ENCODE data around the gene CNTNAP2.
A peak's percentile ranks its signal among the peaks of the same experiment; 100 is the strongest.
"Not testable (repeated sequence)": the region's sequence is repeated elsewhere in the genome, so short reads cannot be mapped to it uniquely, and the experiment has no call there.

Gene CNTNAP2

DNA sequence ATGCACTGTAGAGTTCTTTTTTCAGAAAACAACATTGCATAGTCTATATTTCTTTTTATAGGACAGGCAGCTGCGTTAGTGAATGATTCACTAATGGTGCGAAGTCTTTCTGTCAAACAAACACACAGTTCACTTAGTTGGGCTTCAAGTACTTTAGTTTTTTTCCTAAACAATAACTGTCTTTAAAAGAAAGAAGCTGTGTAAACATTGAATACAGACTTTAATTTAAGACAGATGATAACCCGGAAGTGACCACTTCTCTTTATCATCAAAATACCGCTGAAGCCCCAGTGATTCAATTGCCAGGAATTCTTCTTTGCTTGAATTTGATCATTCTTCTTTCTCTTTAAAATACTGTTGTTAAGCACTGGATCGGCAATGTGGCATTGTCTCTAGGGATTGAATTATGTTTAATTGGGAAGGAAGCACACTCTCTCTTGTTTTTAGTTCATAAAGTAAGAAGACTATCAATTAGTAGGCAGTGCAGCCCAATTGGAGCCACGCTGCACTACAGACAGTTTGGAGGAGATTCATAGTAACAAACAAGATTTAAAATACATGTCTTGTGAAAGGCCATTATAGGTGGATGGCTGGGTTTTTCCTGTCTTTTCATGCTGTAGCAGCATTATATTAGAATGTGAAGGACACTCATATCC, 30.4 kb downstream of the CNTNAP2 start:
- no peak for DNase-seq (ENCODE audit: low read depth, low spot score)

DNA sequence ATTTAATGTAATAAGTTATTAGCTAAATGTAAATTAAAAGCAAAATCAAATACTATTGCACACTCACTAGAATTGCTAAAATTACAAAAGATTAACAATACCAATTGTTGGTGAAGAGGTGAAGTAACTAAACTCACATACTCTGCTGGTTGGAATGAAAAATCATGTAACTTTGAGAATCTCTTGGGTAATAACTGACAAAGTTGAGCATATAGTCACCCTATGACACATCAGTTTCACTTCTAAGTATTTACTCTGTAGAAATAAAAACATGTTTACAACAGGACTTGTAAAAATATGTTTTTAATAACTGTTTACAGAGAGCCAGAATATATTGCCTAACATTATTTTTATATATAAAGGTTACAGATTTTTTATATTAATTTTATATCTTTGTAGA, 33.6 kb downstream of the CNTNAP2 start:
- DNase-seq (ENCODE audit: low read depth, low spot score) = no peak

DNA sequence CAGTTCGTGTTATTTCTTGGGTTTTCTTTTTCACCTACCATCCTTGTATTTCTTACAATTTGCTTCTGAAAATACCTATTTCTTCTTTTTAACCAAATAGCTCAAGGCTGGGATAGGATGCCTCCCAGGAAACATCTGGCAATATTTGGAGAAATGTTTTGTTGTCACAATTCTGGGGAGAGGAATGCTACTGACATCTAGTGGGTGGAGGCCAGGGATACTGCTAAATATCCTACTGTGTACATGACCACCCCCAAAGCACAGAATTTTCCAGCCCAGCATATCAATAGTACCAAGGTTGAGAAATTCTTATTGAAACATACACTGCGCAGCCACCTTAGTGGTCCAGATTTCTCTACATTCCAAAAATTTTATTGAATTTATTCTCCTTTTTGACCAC, 55.5 kb downstream of the CNTNAP2 start:
- no peak for DNase-seq (ENCODE audit: low read depth, low spot score)

DNA sequence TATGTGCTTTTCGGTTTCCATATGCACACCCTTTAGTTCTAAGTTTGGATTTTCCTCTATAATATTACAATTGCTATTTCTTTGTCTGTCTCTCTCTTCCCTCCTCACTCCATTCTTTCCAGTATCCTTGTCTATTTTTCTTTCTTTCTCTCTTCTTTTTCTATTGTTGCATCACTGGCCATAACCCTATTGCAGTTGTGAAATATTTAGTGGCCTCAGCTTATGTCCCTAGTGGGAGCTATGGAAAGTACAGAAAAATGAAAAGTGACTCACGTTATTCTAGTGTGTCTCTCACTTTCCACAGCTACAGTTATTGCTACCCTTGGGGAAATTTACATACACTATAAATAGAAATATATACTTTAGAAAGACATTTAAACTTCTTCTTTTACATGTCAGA, 59.1 kb downstream of the CNTNAP2 start:
- no peak for DNase-seq (ENCODE audit: low read depth, low spot score)

DNA sequence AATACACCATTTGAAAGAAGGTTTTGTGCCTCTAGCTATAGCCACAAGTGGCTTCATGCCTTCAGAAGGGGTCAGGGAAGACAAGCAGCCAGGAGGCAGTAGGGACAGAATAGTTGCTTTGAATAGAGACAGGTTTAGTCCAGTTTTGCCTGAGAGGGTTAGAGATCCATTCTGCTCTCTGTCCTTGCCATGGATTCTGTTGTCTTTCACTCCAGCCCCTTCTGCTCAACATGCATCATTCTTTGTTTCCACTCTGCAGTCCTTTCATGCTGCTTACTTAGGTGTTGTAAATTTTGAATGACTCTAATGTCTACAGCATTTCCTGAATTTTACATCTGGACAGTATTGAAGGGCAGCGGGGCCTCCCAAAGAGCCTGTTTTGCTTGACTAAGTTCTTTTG, 60.3 kb downstream of the CNTNAP2 start:
- no peak for DNase-seq (ENCODE audit: low read depth, low spot score)

DNA sequence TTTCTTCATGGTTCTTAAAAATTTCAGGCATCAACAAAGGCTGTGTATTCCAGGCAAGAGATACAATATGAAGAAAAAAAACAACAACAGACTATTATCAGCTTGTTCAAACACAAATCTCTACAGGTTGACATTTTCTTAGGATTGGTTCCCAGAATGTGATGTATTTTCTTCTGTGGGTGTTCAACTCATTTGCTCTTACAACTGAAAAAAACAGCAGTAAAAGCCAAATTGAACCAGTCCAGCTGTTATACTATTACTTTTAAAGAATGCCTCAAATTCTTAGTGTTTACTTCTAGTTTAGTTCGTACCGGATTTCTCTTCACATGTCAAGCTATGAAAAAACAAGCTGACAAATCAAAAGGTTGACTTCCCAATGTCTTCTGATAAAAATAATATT, 60.7 kb downstream of the CNTNAP2 start:
- DNase-seq (ENCODE audit: low read depth, low spot score) = no peak

DNA sequence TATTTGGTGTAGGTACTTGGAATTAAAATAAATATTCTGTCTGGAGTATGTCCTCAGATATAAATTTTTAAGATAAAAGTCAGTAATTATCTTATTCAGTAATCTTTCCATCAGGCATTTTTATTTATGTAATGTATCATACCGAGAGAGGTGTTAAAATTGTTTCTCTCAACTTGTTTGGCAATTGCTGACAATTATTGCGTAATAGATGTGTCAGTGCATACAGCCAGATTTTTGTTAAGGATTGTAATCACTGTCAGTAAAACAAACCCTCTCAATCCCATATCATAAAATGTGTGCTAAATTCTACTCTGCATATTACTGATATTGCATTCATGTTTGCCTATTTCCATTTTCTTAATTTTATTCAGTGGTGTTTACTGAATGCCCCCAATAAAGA, 69.2 kb downstream of the CNTNAP2 start:
- DNase-seq (ENCODE audit: low read depth, low spot score) = no peak

DNA sequence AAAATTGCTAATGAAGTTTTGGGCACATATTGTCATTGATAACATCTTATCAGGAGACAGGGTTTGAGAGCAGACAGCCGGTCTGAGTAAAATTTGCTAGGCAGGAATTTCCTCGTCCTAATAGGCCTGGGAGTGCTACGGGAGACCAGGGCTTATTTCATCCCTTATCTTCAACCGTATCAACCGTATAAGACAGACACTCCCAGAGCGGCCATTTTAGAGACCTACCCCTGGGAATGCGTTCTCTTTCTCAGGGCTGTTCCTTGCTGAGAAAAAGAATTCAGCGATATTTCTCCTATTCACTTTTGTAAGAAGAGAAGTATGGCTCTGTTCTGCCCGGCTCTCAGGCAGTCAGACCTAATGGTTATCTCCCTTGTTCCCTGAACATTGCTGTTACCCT, 74.8 kb downstream of the CNTNAP2 start:
- DNase-seq (ENCODE audit: low read depth, low spot score) = not testable (repeated sequence)

DNA sequence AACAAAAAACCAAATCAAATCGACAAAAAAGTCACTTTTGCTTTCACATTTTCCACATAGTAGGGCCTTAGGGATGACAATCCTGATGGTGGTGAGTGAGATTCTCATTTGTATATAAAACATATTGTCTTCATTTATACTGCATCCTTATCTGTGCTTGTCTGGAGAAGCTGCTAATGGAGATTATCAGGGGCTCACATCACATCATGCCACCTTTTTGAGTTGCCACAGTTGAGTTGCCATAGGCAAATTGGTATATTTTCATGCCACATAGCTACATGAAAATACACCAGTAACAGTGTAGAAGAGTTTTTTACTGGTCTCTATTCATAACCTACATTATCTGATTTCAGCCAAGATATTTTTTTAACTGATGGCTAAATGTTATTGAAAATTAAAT, 85.3 kb downstream of the CNTNAP2 start:
- no peak for DNase-seq (ENCODE audit: low read depth, low spot score)

DNA sequence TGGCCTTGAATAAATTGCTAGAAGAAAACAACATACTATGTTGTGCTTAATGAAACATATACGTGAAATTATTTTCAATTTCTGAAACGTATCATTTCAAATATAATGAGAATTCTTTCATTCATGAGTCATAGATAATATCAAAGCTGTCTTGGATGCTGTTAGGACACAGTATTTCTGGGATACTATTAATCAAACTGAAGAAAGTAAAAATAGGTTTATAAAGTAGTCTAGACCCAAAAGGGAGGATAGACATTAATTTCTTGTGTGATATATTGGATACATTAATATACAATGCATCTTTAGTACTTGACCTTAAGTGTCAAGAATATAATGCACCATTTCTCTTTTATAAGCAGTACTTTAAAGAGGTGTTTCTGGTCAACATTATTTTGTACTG, 89.7 kb downstream of the CNTNAP2 start:
- DNase-seq (ENCODE audit: low read depth, low spot score) = no peak

DNA sequence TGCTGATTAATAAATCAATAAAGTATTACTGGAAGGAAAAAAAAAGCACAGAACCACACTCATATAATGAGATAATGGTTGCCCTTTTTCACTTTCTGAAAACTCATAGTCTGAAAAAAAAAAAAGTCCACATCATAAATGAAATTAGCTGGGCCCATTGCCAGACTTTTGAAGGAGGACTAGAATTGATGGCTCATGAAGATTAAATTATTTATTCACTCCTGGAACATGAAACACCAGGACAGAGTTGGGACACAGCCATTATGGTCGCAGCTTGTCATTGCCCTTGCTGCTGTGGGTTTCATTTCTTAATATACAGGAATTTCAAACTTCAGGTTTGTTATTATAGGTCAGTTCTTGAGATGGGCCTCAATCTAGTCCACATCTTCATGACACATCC, 91.9 kb downstream of the CNTNAP2 start:
- no peak for DNase-seq (ENCODE audit: low read depth, low spot score)

DNA sequence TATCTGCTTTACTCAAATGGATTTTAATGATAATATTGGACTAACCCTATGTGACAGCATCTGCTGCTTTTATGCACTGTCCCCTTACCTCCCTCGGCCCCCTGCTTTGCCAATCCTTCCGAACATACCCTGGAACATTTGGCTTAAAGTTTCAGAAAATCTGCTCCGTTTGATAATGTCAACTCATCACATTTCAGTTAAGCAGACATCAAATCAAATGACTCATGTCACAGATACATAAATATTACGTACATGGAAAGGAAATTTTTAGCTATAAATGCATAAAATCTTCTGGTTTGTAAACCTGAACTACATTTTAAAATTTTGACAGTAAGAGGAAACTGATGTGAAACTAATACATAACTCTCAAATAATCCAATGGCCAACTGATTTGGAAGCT, 98.2 kb downstream of the CNTNAP2 start:
- DNase-seq (ENCODE audit: low read depth, low spot score) = no peak

DNA sequence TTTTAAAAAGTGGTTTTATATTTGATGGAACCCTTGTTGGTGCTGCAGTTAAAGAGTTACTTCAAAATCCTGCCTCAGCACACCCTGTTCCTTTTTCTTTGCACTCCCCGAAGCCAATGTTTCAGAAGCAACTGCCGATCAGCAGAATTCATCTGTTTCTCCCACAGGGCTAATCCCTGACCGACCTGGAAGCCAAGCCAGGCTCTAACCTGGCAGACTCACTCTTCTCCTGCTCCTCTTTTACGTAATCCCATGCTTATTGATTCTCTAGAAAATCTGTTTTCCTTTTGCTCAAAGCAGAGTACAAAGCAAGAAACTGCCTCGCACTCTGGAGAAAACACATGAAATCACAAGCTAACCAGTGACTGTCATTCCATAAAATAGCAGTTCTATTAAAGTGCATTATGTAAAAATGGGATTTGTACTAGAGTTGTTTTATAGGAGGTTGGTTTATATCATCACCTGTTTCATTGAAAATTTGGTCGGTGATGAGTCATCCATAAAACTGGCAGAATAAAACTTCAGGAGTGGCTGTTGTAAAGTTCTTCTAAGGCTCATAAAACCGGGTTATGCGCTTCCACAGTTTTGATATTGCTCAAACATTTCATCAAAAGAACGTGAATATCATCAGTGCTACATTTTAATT, 99.9 kb downstream of the CNTNAP2 start:
- DNase-seq (ENCODE audit: low read depth, low spot score) = no peak

DNA sequence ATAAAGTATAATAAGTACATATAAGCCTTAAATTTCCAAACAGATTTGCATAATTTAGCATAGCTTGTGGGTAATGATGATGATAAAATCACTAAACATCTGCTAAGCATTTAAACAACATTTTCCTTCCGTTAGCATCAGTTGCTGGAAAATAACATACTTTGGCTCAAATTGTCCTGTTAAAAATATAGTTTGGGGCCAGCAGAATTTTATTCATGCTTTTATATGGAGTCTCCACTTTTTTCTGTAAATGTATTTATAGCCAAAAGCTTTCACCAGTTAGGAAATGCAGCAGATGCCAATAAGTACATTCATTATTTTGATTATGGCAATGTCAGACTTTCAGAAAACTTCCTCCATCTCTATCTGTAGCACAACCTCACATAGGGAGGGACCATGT, 107.2 kb downstream of the CNTNAP2 start:
- DNase-seq (ENCODE audit: low read depth, low spot score) = no peak

DNA sequence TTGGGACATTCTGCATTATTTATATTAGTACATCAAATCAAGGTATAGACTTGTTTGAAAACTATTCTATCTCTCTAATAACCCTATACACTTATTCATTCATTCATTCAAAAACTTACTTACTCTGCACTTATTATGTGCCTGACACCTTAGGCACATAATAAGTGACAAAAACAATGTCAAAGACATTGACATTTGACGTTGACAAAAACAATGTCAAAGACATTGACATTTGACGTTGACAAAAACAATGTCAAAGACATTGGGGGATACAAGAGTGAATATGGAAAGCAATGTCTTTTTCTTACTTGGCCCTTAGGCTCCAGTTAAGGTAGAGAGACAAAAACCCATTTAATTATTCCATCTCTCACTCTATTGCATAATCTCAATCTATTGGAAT, 116.0 kb downstream of the CNTNAP2 start:
- DNase-seq (ENCODE audit: low read depth, low spot score) = no peak

DNA sequence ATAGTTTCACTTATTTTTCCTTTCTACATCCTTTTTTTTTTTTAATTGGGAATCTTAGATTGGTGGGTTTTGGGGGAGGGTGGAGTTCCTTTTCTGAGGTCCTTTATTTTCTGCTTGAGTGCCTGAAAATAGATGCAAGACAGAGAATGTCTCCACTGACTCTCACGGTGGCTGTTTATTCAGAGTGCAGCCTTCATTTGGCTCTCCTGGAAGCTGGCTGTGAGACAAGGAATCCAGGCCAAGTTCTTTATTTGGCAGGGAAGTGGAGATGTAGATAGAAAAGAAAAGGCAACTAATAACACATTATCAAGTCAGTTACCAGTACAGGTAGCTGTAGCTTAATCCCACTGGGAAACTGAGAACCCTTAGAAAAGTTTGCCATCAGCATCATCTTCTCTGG, 118.6 kb downstream of the CNTNAP2 start:
- no peak for DNase-seq (ENCODE audit: low read depth, low spot score)

DNA sequence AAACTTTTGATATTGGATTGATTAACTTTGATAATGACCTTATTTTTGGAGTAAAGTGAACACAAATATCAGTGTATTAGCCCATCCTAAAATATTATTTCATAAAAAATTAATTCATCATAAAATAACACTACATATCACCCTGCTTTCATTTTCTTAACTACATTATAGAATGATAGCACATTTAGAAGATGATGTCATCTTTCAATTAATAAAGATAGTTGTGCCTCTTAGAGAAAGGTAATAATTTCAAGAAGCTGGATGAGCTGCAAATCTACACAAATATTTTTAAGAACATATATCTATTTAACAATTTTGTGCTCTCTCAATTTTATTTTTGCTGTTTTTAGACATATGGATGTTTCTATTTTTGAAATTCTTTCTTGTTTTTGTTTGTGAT, 126.1 kb downstream of the CNTNAP2 start:
- DNase-seq (ENCODE audit: low read depth, low spot score) = no peak

DNA sequence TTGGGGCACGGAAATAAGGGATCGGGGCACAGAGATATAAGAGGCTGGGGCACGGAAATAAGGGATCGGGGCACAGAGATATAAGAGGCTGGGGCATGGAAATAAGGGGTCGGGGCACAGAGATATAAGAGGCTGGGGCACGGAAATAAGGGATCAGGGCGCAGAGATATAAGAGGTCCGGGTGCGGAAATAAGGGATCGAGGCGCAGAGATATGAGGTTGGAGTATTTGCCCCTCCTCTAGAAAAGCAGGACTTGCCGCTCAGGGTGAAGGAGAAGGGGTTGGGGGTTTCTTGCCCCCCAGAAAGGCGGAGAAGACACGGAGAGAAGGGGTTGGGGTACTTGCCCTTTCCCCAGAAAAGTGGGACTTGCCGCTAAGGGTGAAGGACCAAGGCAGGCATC, 131.4 kb downstream of the CNTNAP2 start:
- not testable (repeated sequence) for DNase-seq (ENCODE audit: low read depth, low spot score)

DNA sequence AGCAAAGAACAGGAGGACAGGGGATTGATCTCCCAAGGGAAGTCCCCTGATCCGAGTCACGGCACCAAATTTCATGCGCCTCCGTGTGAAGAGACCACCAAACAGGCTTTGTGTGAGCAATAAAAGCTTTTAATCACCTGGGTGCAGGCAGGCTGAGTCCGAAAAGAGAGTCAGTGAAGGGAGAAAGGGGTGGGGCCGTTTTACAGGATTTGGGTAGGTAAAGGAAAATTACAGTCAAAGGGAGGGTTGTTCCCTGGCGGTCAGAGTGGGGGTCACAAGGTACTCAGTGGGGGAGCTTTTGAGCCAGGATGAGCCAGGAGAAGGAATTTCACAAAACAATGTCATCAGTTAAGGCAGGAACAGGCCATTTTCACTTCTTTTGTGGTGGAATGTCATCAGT, 132.1 kb downstream of the CNTNAP2 start:
- peak; percentile 54 for DNase-seq (ENCODE audit: low read depth, low spot score)

DNA sequence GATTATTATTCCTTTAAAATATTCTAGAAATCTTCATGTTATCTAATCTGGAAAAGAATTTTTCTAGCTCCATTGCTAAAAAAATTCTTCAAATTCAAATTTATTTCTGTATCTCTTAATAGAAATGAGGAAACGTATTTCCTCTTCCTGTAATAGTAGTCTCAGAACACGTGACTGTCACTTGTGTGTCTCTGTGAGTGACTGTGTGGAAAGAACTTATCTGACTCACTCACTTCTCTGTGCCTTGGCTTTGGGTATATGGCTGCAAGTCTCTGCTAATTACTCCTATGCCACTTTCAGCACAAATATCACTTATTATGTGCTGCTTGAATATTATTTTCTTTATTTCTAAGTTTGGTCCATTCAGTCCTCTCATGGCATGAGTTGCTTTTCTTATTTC, 132.7 kb downstream of the CNTNAP2 start:
- DNase-seq (ENCODE audit: low read depth, low spot score) = no peak

DNA sequence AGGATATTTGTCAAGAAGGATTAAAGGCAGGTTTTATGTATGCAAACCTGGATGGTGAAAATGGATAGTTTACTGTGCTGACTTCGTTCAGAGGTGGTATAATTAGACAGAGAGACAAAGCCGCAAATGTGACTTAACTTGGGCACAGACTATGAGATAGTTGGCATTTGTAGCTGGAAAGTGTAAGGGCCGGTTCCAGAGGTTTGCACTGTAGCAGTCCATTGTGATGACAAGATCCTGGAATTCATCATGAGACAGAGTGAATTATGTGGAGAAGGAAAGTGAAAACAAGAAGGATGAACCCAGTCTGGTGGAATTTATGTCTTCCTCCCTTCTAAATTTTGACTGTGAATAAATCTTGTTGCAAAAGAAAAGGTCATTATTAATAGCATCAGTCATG, 139.0 kb downstream of the CNTNAP2 start:
- DNase-seq (ENCODE audit: low read depth, low spot score) = no peak

DNA sequence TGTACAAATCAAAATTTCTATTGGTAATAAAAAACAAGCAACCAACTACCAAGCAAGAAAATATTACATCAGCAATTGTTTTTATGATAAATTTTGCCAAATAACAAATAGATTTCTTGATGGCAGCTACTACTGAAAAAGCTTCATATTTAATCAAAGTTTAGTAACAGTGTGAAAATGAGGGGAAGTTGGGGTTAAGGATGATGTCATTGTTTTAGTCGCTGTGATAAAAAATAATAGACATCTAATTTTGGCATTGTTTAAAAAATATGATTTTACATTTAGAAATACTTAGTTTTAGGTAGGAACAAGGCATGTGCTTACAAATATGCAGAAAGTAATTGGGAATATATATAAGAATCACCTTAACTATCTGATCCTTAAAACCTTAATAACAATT, 145.9 kb downstream of the CNTNAP2 start:
- DNase-seq (ENCODE audit: low read depth, low spot score) = no peak

DNA sequence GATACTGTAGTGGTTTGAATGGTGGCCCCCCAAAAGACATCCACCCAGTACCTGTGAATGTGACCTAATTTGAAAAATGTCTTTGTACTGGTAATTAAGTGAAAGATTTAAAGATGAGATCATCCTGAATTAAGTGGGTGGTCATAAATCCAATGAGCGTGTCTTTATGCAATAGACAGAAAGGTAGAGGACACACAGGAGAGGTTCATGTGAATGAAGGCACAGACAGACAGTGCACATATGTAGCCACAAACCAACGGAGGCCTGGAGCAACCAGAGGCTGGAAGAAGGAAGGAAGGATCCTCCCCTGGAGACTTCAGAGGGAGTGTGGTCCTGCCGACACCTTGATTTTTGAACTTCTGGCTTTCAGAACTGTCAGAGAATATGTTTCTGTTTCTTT, 160.3 kb downstream of the CNTNAP2 start:
- no peak for DNase-seq (ENCODE audit: low read depth, low spot score)

DNA sequence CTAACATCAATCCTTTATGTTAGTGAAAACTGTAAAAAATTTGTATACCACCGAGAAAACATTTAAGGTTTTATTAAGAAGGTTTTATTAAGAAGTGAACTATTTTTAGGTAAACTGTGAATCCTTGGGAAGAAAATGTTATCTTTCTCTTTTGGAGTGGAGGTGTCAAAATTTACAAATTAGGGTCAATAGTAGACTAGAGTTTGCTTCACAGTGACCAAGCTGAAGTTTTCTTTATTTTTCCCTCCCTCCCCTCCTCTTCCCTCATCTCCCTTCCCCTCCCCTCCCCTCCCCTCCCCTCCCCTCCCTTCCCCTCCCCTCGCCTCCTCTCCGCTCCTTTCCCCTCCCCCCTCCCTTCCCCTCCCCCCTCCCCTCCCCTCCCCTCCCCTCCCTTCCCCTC, 168.8 kb downstream of the CNTNAP2 start:
- DNase-seq (ENCODE audit: low read depth, low spot score) = no peak

All from iPS DF 19.7 (cell line).